HG02943 (cell line): ENCODE data around the gene CAPZB.
"Not testable (repeated sequence)": the region's sequence is repeated elsewhere in the genome, so short reads cannot be mapped to it uniquely, and the experiment has no call there.

ENCODE experiments used
- ATAC-seq: cut with Tn5 transposase; IDR thresholded peaks from one replicate; pipeline ENCODE4 v1.9.1; 2021; ENCODE audit warnings: mild to moderate bottlenecking, low read depth, moderate library complexity; ENCODE audit not compliant: unreplicated experiment

Gene CAPZB

GRCh38 chr1:19319196-19319595 lies 166.1 kb downstream of the CAPZB start:
- ATAC-seq: no peak

- ATAC-seq: no peak
Measured at GRCh38 chr1:19317126-19317910, 168.0 kb downstream of the CAPZB start.

GRCh38 chr1:19315378-19316198 lies 169.8 kb downstream of the CAPZB start:
- ATAC-seq: no peak

GRCh38 chr1:19313961-19314882 lies 171.1 kb downstream of the CAPZB start:
- ATAC-seq: no peak

GRCh38 chr1:19313636-19313959 lies 171.7 kb downstream of the CAPZB start:
- ATAC-seq: no peak

GRCh38 chr1:19312782-19313635 lies 172.3 kb downstream of the CAPZB start:
- ATAC-seq: peak; percentile 7

- ATAC-seq: peak; percentile 61
Measured at GRCh38 chr1:19311931-19312781, 173.2 kb downstream of the CAPZB start, which contains the start of the genes AKR7A2 and SLC66A1. TSS of gene AKR7A2 (minus strand) at chr1:19312144. CDS start at chr1:19312124, 20 bp downstream. TSS of gene SLC66A1 (plus strand) at chr1:19312326. CDS start at chr1:19317678, 5,352 bp downstream.

GRCh38 chr1:19311503-19311930 lies 173.8 kb downstream of the CAPZB start:
- peak; percentile 6 for ATAC-seq

- no peak for ATAC-seq
Measured at GRCh38 chr1:19310720-19311502, 174.4 kb downstream of the CAPZB start.

GRCh38 chr1:19310061-19310460 lies 175.3 kb downstream of the CAPZB start:
- no peak for ATAC-seq

GRCh38 chr1:19309123-19309813 lies 176.1 kb downstream of the CAPZB start:
- ATAC-seq: no peak

GRCh38 chr1:19308509-19308907 lies 176.8 kb downstream of the CAPZB start:
- ATAC-seq: no peak

GRCh38 chr1:19307794-19308508 lies 177.4 kb downstream of the CAPZB start:
- no peak for ATAC-seq

GRCh38 chr1:19306941-19307340 lies 178.4 kb downstream of the CAPZB start:
- ATAC-seq: no peak

GRCh38 chr1:19305880-19306279 lies 179.5 kb downstream of the CAPZB start:
- ATAC-seq: no peak

GRCh38 chr1:19304081-19304480 lies 181.3 kb downstream of the CAPZB start:
- ATAC-seq: not testable (repeated sequence)

- no peak for ATAC-seq
Measured at GRCh38 chr1:19300211-19300610, 185.1 kb downstream of the CAPZB start.
